Lower leg skin (tissue), 3 donors: ENCODE results near the gene SOWAHA.

Experiments used
- CTCF ChIP-seq, 3 donors: fragments of 450-650 bp; IDR thresholded peaks; one replicate each; pipeline ENCODE4 v1.5.1; 2016; ENCODE audit warnings: antibody characterized with exemption in 3 of 3, mild to moderate bottlenecking in 3 of 3, moderate library complexity in 2 of 3
- POLR2A ChIP-seq, 2 donors: fragments of 450-650 bp; IDR thresholded peaks; one replicate each; pipeline ENCODE4 v1.6.1; 2016 to 2017; ENCODE audit warnings: antibody characterized with exemption in 2 of 2, mild to moderate bottlenecking in 1 of 2, moderate library complexity in 1 of 2

GRCh38 chr5:132865668-132866341 is 52.7 kb downstream of the SOWAHA start:
- TF ChIP-seq CTCF (IDR thresholded peaks at IDR 0.05) (no peak), POLR2A (IDR thresholded peaks at IDR 0.05) (no peak)
